Upper lobe of right lung (tissue), 1 donor: ENCODE results near the gene DOP1B. TPM values are rescaled to one million over a fixed set of nuclear protein-coding genes. Genes with fewer than 3 reads are reported as not detected.

Experiments used
- ATAC-seq: fragments of 200-7000 bp; cut with Tn5 transposase; one replicate; pipeline ENCODE4 v1.9.1; 2020; ENCODE audit warnings: mild to moderate bottlenecking, moderate library complexity
- DNase-seq: peaks from one replicate; pipeline ENCODE4 v3.0.0-alpha.2; 2020
- H3K27ac ChIP-seq: fragments of 200-600 bp; one replicate; pipeline ENCODE4 v1.8.0; 2022
- H3K27me3 ChIP-seq: fragments of 200-600 bp; one replicate; pipeline ENCODE4 v1.8.0; 2022; ENCODE audit warnings: mild to moderate bottlenecking
- H3K36me3 ChIP-seq: fragments of 200-600 bp; one replicate; pipeline ENCODE4 v1.8.0; 2022
- H3K4me1 ChIP-seq: fragments of 200-600 bp; one replicate; pipeline ENCODE4 v1.8.0; 2022
- H3K4me3 ChIP-seq: fragments of 200-600 bp; one replicate; pipeline ENCODE4 v1.8.0; 2022; ENCODE audit warnings: mild to moderate bottlenecking
- H3K9me3 ChIP-seq: fragments of 200-600 bp; one replicate; pipeline ENCODE4 v1.8.0; 2022
- CTCF ChIP-seq: fragments of 200-600 bp; IDR thresholded peaks from one replicate; pipeline ENCODE4 v1.8.0; 2022; ENCODE audit warnings: antibody characterized with exemption
- intact Hi-C: fragments of 100-400 bp; cut with DNase I; formaldehyde crosslinking; loops from one replicate; pipeline ENCODE4 v1.11.0; 2022
- total RNA-seq: library from RNA; stranded (reverse); fragmentation: NEBNext Ultra II Directional; extraction: Animal tissue kit (Norgen Biotek cat#: 25700); gene quantifications from one replicate; pipeline ENCODE4 v1.2.1, GENCODE V29; 2021
- donor health status: DM: no; HTN: yes; CAD: no; lungs with severe emphysema.

DOP1B gene
- total RNA-seq, 1 donor from 2014 or later, result 19.0 TPM

GRCh38 chr21:36169470-36170128, 13.0 kb downstream of the DOP1B start:
- Histone ChIP-seq H3K9me3 (no peaks in the 10 kb centered on the region), H3K27ac (no peak overlapping the region), H3K36me3 (no peaks in the 10 kb centered on the region), H3K27me3 (no peaks in the 10 kb centered on the region), H3K4me1 (peaks cover under 1% of the 10 kb centered on the region), H3K4me3 (no peak overlapping the region)
- ATAC-seq (peak; percentile 81), DNase-seq (peak; percentile 76)
- TF ChIP-seq CTCF, result no peak
- intact Hi-C loops, result no loop called here

DNA sequence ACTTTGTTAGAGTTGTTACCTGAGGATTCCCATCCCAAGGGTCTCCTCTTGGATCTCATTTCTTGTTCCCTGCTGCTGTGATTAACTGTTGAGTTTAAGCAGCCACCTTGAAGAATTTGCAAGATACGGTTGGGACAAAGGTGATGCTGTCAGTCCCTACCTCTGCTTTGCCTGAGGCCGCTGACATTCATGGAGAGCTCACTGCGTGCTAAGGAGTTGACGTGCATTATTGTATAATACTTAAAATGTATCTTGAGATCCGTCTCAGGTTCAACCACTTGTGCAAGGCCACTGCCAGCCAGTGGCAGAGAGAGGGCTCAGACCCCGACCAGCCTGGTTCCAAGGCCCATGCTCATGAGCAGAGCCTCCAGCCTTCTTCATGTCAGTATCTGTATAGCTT, 14.2 kb downstream of the DOP1B start:
- no peaks in the 10 kb centered on the region for H3K9me3 ChIP-seq
- no peak overlapping the region for H3K4me3 ChIP-seq
- H3K4me1 ChIP-seq, result no peaks in the 10 kb centered on the region
- intact Hi-C loops, result no loop called here
- no peak overlapping the region for H3K27ac ChIP-seq
- H3K36me3 ChIP-seq, result no peaks in the 10 kb centered on the region
- TF ChIP-seq CTCF, result no peak
- ATAC-seq, result no peak
- no peaks in the 10 kb centered on the region for H3K27me3 ChIP-seq
- DNase-seq, result no peak

GRCh38 chr21:36171336-36171735, 14.7 kb downstream of the DOP1B start:
- no peak for TF ChIP-seq CTCF
- Histone ChIP-seq H3K4me1 (no peaks in the 10 kb centered on the region), H3K36me3 (no peaks in the 10 kb centered on the region), H3K27ac (no peak overlapping the region), H3K27me3 (no peaks in the 10 kb centered on the region), H3K9me3 (no peaks in the 10 kb centered on the region), H3K4me3 (no peak overlapping the region)
- no peak for ATAC-seq
- no peak for DNase-seq
- intact Hi-C loops, result no loop called here

GRCh38 chr21:36171741-36172331, 15.2 kb downstream of the DOP1B start:
- H3K4me1 ChIP-seq, result no peaks in the 10 kb centered on the region
- peak; percentile 40 for ATAC-seq
- H3K27ac ChIP-seq, result no peak overlapping the region
- DNase-seq, result no peak
- no peak overlapping the region for H3K4me3 ChIP-seq
- H3K36me3 ChIP-seq, result no peaks in the 10 kb centered on the region
- intact Hi-C loops, result no loop called here
- no peak for TF ChIP-seq CTCF
- no peaks in the 10 kb centered on the region for H3K9me3 ChIP-seq
- H3K27me3 ChIP-seq, result no peaks in the 10 kb centered on the region

DNA sequence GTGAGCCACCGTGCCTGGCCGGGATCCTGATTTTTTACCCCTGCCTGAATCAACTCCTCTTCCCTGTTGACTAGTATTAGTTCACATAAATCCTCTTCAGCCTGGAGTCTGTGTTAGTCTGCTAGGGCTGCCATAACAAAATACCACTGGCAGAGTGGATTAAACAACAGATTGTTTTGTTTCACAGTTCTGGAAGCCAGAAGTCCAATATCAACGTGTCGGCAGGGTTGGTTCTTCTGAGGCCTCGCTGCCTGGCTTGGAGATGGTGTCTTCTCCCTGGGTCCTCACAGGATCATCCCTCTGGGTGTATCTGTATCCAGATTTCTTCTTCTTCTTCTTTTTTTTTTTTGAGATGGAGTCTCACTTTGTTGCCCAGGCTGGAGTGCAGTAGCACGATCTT, 18.2 kb downstream of the DOP1B start:
- no peaks in the 10 kb centered on the region for H3K9me3 ChIP-seq
- H3K36me3 ChIP-seq, result no peaks in the 10 kb centered on the region
- DNase-seq (no peak), ATAC-seq (no peak)
- no peaks in the 10 kb centered on the region for H3K27me3 ChIP-seq
- no peak for TF ChIP-seq CTCF
- H3K27ac ChIP-seq, result no peak overlapping the region
- H3K4me1 ChIP-seq, result no peaks in the 10 kb centered on the region
- intact Hi-C loops, result no loop called here
- H3K4me3 ChIP-seq, result no peak overlapping the region
